GM19043 (cell line): ENCODE measurements around the gene ADARB2.
A peak's percentile ranks its signal among the peaks of the same experiment; 100 is the strongest.

Source experiments
- ATAC-seq: cut with Tn5 transposase; IDR thresholded peaks from one replicate; pipeline ENCODE4 v1.9.1; 2021; ENCODE audit warnings: low read depth; ENCODE audit not compliant: unreplicated experiment

ADARB2 gene

DNA sequence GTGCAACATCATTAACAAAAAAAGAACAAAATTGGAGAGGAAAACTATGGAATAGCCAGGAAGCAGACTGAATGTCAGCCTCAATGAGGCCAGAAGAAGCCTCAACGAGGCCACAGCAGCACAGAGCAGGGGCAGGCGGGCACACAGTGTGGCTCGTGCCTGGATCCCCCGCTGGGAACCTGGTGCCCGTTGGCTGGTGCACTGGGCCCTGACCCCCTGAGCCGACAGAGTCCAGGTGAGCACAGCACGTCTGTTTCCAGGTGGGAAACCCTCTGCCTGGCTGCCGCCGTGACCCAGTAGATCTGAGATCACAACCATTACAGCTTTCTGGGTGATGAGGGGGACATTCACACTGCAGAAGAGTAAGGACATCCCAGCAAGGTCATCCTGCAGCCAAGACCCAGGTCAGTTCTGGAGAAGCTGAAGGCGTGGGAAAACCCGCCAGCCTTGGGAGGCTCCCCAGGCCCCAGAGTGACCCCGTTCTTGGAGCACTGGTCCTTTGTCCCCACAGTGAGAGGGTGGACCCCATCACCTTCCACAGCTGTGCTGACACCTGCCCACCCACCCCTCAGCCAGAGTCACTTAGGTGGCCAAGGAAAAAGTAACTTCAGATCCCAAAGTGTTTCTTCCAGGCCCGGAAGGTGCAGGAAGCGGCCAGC lies 222.1 kb downstream of the ADARB2 start:
- ATAC-seq = no peak

DNA sequence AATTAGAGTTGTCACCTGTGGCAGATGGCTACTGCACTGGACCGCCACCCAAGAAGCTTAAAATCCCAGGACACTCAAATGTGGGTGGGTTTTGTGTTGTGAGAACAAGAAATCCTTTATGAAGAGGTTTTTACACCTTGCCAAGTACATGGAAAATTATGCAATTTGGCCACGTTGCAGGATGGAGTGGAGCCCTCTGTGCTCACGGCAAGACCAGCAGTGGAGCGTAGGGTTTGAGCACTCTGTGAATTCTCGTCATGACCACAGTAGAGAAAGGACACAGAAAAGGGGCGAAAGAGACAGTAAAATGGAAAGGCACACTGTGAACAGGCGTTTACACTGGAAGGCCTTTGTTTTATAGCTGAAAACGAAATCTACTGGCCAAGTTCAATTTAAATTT lies 222.6 kb downstream of the ADARB2 start:
- no peak for ATAC-seq

DNA sequence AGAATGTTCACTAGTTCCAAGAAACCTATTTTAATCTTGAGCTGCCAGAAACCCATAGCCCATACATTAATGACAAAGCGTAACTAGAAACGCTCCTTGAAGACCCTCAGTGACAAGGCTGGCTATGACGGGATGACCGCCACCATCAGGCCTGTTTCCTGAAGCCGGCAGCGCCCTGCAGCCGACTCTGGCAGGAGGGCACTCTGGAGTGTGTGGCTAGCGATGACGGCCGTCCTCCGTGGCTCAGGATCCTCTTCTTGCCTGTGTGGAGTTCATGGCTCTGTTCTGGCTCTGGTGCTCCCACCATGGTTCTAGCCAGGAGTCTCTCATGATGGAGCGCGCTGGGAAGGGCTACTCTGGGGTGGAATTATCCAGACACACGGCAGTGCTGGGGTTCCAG lies 224.1 kb downstream of the ADARB2 start:
- no peak for ATAC-seq

GRCh38 chr10:1509011-1509530 lies 228.3 kb downstream of the ADARB2 start:
- ATAC-seq = no peak

GRCh38 chr10:1508096-1508495 lies 229.2 kb downstream of the ADARB2 start:
- ATAC-seq = no peak

- ATAC-seq = no peak
Observed at GRCh38 chr10:1507436-1507835, 229.9 kb downstream of the ADARB2 start.

- ATAC-seq = no peak
Observed at GRCh38 chr10:1504940-1505339, 232.4 kb downstream of the ADARB2 start.

DNA sequence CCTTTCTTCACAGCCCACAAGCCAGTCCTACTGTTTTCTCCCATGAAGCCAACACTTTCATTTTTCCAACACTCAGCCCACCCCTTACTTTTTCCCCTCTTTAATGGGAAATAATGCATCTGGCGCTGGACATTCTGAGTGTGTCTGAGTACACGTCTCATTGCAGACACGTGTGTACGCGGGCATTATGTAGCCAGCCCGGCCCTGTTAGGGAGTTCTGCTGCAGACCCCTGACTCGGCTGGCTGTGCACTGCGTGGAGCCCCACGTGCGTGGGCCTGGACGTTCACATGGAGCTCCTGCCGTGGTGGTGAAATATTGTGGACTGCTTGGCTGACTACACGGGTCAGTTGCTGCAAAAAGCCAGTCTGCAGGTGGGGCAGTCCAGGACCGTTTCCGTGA lies 233.0 kb downstream of the ADARB2 start:
- ATAC-seq = no peak

DNA sequence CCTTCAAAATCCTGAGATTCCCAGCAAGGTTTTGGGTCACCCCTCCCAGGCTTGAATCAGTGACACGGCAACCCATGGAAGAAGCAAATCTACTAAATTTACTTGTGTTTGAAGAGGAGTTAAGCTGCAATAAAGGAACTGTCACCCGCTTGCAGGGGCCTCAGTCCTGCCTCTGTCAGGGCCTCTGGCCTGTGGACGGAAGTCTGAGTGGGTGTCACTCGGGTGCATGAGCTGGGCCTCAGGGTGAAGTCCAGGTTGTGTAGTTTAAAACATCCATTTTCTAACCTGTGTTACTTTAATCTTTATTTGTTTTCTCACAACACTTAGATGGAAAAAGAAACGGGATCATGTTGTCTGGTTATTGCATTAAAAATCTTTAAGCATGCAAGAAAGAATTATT lies 234.9 kb downstream of the ADARB2 start:
- ATAC-seq = no peak

DNA sequence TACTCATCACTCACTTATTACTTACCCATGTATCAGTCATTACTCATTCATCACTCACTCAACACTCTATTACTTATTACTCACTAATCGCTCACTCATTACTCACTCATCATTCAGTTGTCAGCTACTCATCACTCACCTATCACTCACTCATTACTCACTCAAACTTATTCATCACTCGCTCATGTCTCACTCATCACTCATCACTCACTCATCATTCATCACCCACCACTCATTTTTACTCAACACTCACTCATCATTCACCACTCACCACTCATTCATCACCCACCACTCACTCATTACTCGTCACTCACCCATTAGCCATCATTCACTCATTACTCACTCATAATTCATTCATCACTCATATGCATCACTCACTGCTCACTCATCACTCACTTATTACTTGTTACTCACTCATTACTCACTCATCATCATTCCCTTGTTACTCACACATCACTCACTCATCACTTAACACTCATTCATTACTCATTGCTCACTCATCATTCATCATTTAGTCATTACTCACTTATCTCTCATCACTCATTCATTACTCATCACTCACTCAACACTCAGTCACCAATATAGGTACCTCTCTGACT lies 237.9 kb downstream of the ADARB2 start:
- no peak for ATAC-seq

- ATAC-seq = no peak
Observed at GRCh38 chr10:1498746-1499358, 238.5 kb downstream of the ADARB2 start.

GRCh38 chr10:1495915-1496517 lies 241.3 kb downstream of the ADARB2 start:
- ATAC-seq = no peak

DNA sequence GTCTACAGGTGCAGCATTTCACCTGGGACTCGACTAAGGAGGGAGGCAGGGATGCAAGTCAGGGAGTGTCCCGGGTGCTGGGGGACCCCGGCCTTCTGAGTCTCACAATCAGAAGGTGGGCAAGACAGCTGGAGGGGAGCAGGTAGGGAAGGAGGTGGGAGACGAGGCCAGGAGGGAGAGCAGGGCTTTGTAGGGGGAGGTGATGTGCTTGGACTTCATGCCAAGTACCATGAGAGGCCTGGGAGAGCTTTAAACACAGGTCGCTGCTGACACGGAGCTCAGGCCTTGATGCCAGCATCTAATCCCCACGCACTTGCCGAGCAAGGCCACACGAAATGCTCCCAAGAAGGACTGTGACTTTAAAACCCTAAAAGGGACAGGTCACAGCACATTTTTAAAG lies 244.7 kb downstream of the ADARB2 start:
- ATAC-seq = no peak

DNA sequence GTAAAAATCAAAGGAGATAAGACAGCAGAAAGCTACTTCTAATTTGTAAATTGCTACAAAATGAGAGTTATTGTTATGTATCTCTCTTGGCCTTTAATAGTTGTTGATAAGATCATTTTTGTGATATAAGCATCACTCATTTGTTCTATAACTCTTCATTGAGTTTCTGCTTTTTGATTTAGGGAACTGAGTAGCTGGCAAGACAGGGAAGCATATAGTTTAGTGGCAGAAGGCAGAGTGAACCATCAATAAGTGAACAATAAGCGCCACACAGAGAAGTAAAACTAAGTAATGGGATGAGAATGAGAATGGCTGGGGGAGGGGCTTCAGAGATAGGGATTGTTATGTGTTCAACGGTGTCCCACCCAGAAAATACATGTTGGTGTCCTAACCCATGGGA lies 245.4 kb downstream of the ADARB2 start:
- no peak for ATAC-seq

- no peak for ATAC-seq
Observed at GRCh38 chr10:1489801-1490200, 247.5 kb downstream of the ADARB2 start.

GRCh38 chr10:1488970-1489548 lies 248.3 kb downstream of the ADARB2 start:
- peak; percentile 97 for ATAC-seq

- ATAC-seq = no peak
Observed at GRCh38 chr10:1486841-1487687, 250.3 kb downstream of the ADARB2 start.

- ATAC-seq = no peak
Observed at GRCh38 chr10:1485357-1485756, 252.0 kb downstream of the ADARB2 start.

DNA sequence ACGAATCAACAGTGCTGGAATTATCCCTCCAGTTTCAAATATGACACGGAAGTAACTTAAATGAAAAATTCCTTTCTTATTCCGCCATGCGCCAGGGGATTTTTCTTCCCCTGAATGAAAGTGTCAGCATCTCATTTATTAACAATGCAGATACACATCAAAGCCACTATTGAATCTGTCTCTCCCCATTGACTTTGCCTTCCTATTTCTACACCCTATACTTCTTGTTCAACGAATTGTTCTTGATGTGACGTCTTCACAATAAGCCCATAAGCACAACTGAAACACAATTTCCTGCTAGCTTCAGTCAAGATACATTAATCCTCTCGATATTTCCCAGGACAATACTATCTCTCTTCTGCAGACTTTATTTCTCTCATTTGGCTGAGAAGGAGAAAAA lies 253.5 kb downstream of the ADARB2 start:
- ATAC-seq = no peak

- no peak for ATAC-seq
Observed at GRCh38 chr10:1483246-1483645, 254.1 kb downstream of the ADARB2 start.
